Measurements from ENCODE around the gene CXCL13.

CXCL13 gene

DNA sequence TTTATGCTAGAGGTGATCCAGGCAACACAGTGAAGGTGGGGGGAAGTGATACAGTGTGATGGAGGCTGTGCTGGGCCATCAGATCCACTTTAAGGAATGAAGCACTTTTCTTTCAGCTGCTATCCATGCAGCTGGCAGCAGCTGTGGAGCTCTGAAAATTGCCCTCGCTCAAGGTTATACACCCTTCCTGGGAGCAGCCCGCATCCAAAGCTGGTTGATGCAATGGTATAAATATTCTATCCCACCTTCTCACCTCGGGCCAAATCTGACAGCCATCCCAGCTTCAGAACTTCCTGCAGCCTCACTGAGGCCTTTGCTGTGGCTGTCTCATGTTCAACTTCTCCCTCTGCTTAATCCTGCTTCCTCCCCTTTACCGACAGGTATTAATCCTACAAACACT is 18.6 kb downstream of the CXCL13 start:
- no peak for DNase-seq (ENCODE audit: extremely low spot score)
- CTCF ChIA-PET, result no interaction called here
- TF ChIP-seq, protein P1, sequence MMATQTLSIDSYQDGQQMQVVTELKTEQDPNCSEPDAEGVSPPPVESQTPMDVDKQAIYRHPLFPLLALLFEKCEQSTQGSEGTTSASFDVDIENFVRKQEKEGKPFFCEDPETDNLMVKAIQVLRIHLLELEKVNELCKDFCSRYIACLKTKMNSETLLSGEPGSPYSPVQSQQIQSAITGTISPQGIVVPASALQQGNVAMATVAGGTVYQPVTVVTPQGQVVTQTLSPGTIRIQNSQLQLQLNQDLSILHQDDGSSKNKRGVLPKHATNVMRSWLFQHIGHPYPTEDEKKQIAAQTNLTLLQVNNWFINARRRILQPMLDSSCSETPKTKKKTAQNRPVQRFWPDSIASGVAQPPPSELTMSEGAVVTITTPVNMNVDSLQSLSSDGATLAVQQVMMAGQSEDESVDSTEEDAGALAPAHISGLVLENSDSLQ (IDR thresholded peaks at IDR 0.05), result no peak
- TF ChIP-seq SP1 (IDR thresholded peaks at IDR 0.05), result no peak
- no peak for TF ChIP-seq SUZ12 (IDR thresholded peaks at IDR 0.05)
- TF ChIP-seq L3MBTL2 (conservative IDR thresholded peaks at IDR 0.05), result no peak
- no peak for TF ChIP-seq ELF4 (IDR thresholded peaks at IDR 0.05)
- TF ChIP-seq NFRKB (IDR thresholded peaks at IDR 0.05), result no peak
- no peak for TF ChIP-seq FOXM1 (IDR thresholded peaks at IDR 0.05; ENCODE audit: borderline replicate concordance)
- no peak for TF ChIP-seq HDGF (IDR thresholded peaks at IDR 0.05; ENCODE audit: borderline replicate concordance)
- TF ChIP-seq ZNF384 (IDR thresholded peaks at IDR 0.05), result no peak
- TF ChIP-seq CTBP1 (IDR thresholded peaks at IDR 0.05; ENCODE audit: borderline replicate concordance), result no peak
- TF ChIP-seq FOXK2 (IDR thresholded peaks at IDR 0.05), result no peak
- no peak for TF ChIP-seq ARNT (IDR thresholded peaks at IDR 0.05)
- TF ChIP-seq BHLHE40 (IDR thresholded peaks at IDR 0.05; ENCODE audit: borderline replicate concordance), result no peak
- TF ChIP-seq LEF1 (IDR thresholded peaks at IDR 0.05; ENCODE audit: borderline replicate concordance), result no peak
- TF ChIP-seq FOXA1 (IDR thresholded peaks at IDR 0.05), result no peak
- no peak for TF ChIP-seq TARDBP (IDR thresholded peaks at IDR 0.05)
- POLR2A ChIA-PET, result no interaction called here

DNA sequence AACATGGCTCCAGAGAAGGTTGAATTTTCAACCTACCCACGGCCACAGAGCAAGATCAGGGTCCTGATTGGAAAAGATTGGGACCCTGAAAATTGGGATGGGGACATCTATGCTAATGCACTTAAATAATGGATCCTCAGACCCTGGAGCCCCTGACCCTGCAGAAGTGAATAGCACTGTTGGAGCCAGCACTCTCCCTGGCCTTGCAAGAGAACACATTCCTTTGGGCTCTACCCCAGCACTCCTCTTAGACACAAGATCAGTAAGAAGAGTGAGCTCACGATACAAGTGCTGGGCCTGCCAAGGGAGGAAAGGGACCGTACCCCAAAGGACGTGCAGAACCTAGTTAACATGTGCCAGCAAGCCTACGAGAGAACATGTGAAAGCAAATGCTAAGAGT is 19.9 kb downstream of the CXCL13 start:
- POLR2A ChIA-PET, result no interaction called here
- no peak for DNase-seq (ENCODE audit: extremely low spot score)
- TF ChIP-seq CTBP1 (IDR thresholded peaks at IDR 0.05; ENCODE audit: borderline replicate concordance) (no peak), ELF4 (IDR thresholded peaks at IDR 0.05) (no peak), ARNT (IDR thresholded peaks at IDR 0.05) (no peak), LEF1 (IDR thresholded peaks at IDR 0.05; ENCODE audit: borderline replicate concordance) (no peak), SP1 (IDR thresholded peaks at IDR 0.05) (no peak), L3MBTL2 (conservative IDR thresholded peaks at IDR 0.05) (no peak), FOXK2 (IDR thresholded peaks at IDR 0.05) (no peak), NFRKB (IDR thresholded peaks at IDR 0.05) (no peak), FOXA1 (IDR thresholded peaks at IDR 0.05) (no peak), BHLHE40 (IDR thresholded peaks at IDR 0.05; ENCODE audit: borderline replicate concordance) (no peak), SUZ12 (IDR thresholded peaks at IDR 0.05) (no peak)
- CTCF ChIA-PET, result no interaction called here

DNA sequence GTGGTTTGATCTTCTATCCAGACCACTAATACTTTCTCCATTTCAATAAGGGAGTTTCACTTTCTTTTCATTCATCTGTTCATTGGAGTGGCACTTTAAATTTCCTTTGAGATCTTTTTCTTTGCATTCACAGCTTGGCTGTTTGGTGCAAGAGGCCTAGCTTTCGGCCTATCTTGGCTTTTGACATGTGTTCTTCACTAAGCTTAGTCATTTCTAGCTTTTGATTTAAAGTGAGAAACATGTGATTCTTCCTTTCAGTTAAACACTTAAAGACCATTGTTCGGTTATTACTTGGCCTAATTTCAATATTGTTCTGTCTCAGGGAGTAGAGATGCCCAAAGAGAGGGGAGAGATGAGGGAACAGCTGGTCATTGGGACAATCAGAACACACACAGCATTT is 24.3 kb downstream of the CXCL13 start:
- POLR2A ChIA-PET, result no interaction called here
- DNase-seq (ENCODE audit: extremely low spot score), result no peak
- TF ChIP-seq FOXM1 (IDR thresholded peaks at IDR 0.05; ENCODE audit: borderline replicate concordance), result no peak
- no peak for TF ChIP-seq TARDBP (IDR thresholded peaks at IDR 0.05)
- no peak for TF ChIP-seq BHLHE40 (IDR thresholded peaks at IDR 0.05; ENCODE audit: borderline replicate concordance)
- no peak for TF ChIP-seq SUZ12 (IDR thresholded peaks at IDR 0.05)
- TF ChIP-seq, protein P1 (IDR thresholded peaks at IDR 0.05), result no peak
- no peak for TF ChIP-seq CTBP1 (IDR thresholded peaks at IDR 0.05; ENCODE audit: borderline replicate concordance)
- no peak for TF ChIP-seq ZNF384 (IDR thresholded peaks at IDR 0.05)
- no peak for TF ChIP-seq LEF1 (IDR thresholded peaks at IDR 0.05; ENCODE audit: borderline replicate concordance)
- no peak for TF ChIP-seq L3MBTL2 (conservative IDR thresholded peaks at IDR 0.05)
- no peak for TF ChIP-seq HDGF (IDR thresholded peaks at IDR 0.05; ENCODE audit: borderline replicate concordance)
- TF ChIP-seq ELF4 (IDR thresholded peaks at IDR 0.05), result no peak
- TF ChIP-seq FOXA1 (IDR thresholded peaks at IDR 0.05), result no peak
- TF ChIP-seq SP1 (IDR thresholded peaks at IDR 0.05), result no peak
- TF ChIP-seq FOXK2 (IDR thresholded peaks at IDR 0.05), result no peak
- TF ChIP-seq NFRKB (IDR thresholded peaks at IDR 0.05), result no peak
- CTCF ChIA-PET, result interaction anchor here (1.9 kb wide), 1 partner anchor 11 kb away, joined by 8 read pairs; no protein-coding TSS in a partner anchor

DNA sequence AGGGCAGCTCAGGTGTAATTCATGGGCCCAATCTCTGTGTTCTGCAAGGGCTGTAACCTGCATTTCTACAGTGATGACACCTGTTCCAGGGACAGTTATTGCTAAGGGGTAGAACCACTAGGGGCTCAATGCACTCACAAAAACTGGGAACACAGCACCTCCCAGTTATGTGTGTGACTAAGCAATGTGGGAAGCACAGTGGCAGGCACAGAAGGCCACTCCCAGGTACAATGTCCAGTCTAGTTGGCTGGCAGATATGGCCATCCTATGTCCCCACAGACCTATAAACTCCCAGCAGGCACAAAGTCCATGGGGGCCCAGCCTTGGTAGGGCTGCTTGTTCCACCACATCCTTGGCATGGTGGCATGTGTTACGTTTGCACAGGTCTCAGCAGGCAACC is 25.7 kb downstream of the CXCL13 start:
- DNase-seq (ENCODE audit: extremely low spot score), result no peak
- POLR2A ChIA-PET, result no interaction called here
- no peak for TF ChIP-seq CTBP1 (IDR thresholded peaks at IDR 0.05; ENCODE audit: borderline replicate concordance)
- no peak for TF ChIP-seq BHLHE40 (IDR thresholded peaks at IDR 0.05; ENCODE audit: borderline replicate concordance)
- TF ChIP-seq ZNF384 (IDR thresholded peaks at IDR 0.05), result no peak
- TF ChIP-seq FOXM1 (IDR thresholded peaks at IDR 0.05; ENCODE audit: borderline replicate concordance), result no peak
- TF ChIP-seq, protein P1 (IDR thresholded peaks at IDR 0.05), result no peak
- CTCF ChIA-PET, result no interaction called here

DNA sequence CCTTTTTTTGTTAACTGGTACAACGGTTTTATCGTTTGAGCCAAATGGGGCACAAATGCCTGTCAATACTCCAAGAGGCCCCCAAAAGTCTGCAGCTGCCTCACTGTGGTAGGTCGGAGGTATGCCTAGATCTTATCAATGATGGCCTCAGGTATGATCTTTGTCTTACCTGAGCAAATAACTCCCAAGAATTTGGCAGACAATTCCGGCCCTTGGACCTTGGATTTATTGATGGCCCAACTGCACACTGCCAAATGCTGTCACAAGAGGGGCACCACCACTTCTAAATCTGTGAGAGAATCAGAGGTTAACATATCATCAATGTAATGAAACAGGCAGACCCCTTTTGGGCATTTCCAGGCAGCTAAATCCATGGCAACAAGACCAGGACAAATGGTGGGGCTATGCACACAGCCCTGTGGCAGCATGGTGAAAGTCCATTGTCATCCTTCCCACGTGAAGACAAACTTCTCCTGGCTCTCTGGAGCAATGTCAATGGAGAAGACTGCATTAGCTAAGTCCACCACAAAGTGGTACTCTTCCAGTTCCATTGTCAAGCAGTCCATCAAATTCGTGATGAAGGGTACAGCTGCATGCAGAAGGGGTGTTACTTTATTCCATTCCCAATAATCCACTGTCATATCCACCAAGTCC is 28.6 kb downstream of the CXCL13 start:
- POLR2A ChIA-PET, result no interaction called here
- CTCF ChIA-PET, result no interaction called here
- TF ChIP-seq FOXA1 (IDR thresholded peaks at IDR 0.05), result no peak
- no peak for TF ChIP-seq SP1 (IDR thresholded peaks at IDR 0.05)
- TF ChIP-seq TARDBP (IDR thresholded peaks at IDR 0.05), result no peak
- no peak for TF ChIP-seq ZNF384 (IDR thresholded peaks at IDR 0.05)
- DNase-seq (ENCODE audit: extremely low spot score), result no peak

DNA sequence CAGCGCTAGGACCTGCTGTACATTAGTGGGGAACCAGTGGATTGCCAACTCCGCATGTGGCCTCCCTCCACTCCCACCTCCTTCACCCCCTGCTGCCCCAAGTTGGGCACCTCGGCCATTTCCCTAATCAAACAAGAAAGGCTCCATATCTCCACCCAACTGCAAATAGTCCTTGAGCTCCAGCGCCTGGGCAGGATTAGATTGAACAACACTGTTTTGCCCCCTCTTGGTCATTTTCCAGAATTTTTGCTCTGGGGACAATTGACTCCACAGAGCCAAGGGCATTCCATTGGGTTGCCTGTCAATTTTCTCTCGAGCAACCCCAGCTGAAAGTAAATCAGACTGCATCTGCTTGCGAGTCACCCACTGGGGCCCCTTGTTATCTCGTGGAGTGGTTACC is 29.6 kb downstream of the CXCL13 start:
- POLR2A ChIA-PET, result no interaction called here

More for the DNA sequence above, 29.6 kb downstream of the CXCL13 start:
- TF ChIP-seq, protein P1 (IDR thresholded peaks at IDR 0.05), result no peak
- TF ChIP-seq FOXK2 (IDR thresholded peaks at IDR 0.05) (no peak), L3MBTL2 (conservative IDR thresholded peaks at IDR 0.05) (no peak), BHLHE40 (IDR thresholded peaks at IDR 0.05; ENCODE audit: borderline replicate concordance) (no peak), LEF1 (IDR thresholded peaks at IDR 0.05; ENCODE audit: borderline replicate concordance) (no peak)
- CTCF ChIA-PET, result no interaction called here
- no peak for DNase-seq (ENCODE audit: extremely low spot score)

All from HEK293T (cell line).